ELR (cell line): ENCODE results near the gene POLE3.
A peak's percentile ranks its signal among the peaks of the same experiment; 100 is the strongest.
"Not testable (repeated sequence)": the region's sequence is repeated elsewhere in the genome, so short reads cannot be mapped to it uniquely, and the experiment has no call there.

Source experiments
- DNase-seq: peaks from one replicate; pipeline ENCODE4 v3.0.0-alpha.2; 2015; ENCODE audit warnings: low read depth

POLE3 gene

GRCh38 chr9:113403646-113404045 is 6.8 kb downstream of the POLE3 start:
- no peak for DNase-seq

- DNase-seq, result peak; percentile 99
These were observed 9.3 kb downstream of the POLE3 start, which contains the start of gene ALAD for GRCh38 chr9:113401027-113401792. Gene ALAD, minus strand, starts transcription at chr9:113401284. Its CDS starts 7,725 bp downstream, at chr9:113393559.

- DNase-seq, result no peak
These were observed 10.8 kb downstream of the POLE3 start for GRCh38 chr9:113399646-113400200.

GRCh38 chr9:113398796-113399195 is 11.7 kb downstream of the POLE3 start:
- peak; percentile 31 for DNase-seq

- DNase-seq, result no peak
These were observed 13.3 kb downstream of the POLE3 start for GRCh38 chr9:113397203-113397631.

GRCh38 chr9:113395000-113395861 is 15.2 kb downstream of the POLE3 start:
- no peak for DNase-seq

GRCh38 chr9:113393281-113393680 is 17.2 kb downstream of the POLE3 start:
- DNase-seq, result no peak

GRCh38 chr9:113391917-113392316 is 18.6 kb downstream of the POLE3 start:
- no peak for DNase-seq

- no peak for DNase-seq
These were observed 20.1 kb downstream of the POLE3 start for GRCh38 chr9:113390192-113390960.

- no peak for DNase-seq
These were observed 21.0 kb downstream of the POLE3 start for GRCh38 chr9:113389451-113389850.

GRCh38 chr9:113388833-113389232 is 21.6 kb downstream of the POLE3 start:
- no peak for DNase-seq

- no peak for DNase-seq
These were observed 22.8 kb downstream of the POLE3 start for GRCh38 chr9:113387560-113388230.

- DNase-seq, result no peak
These were observed 23.7 kb downstream of the POLE3 start for GRCh38 chr9:113386571-113387393.

- DNase-seq, result no peak
These were observed 28.5 kb downstream of the POLE3 start for GRCh38 chr9:113381909-113382411.

- not testable (repeated sequence) for DNase-seq
These were observed 29.0 kb downstream of the POLE3 start for GRCh38 chr9:113381441-113381840.

GRCh38 chr9:113380869-113381378 is 29.6 kb downstream of the POLE3 start:
- DNase-seq, result no peak

- DNase-seq, result not testable (repeated sequence)
These were observed 30.7 kb downstream of the POLE3 start for GRCh38 chr9:113379829-113380210.

GRCh38 chr9:113379094-113379828 is 31.2 kb downstream of the POLE3 start:
- DNase-seq, result not testable (repeated sequence)
